T-helper 22 cell (primary cell): Measurements from ENCODE around the gene NLRP4.
"Not testable (repeated sequence)": the region's sequence is repeated elsewhere in the genome, so short reads cannot be mapped to it uniquely, and the experiment has no call there.

Source experiments
- DNase-seq: peaks from one replicate; pipeline ENCODE4 v3.0.0-alpha.2; 2020; ENCODE audit warnings: low read depth

NLRP4 gene

GRCh38 chr19:55877211-55877610, 40.9 kb downstream of the NLRP4 start:
- DNase-seq, result no peak

- DNase-seq, result no peak
These were observed 46.3 kb downstream of the NLRP4 start for GRCh38 chr19:55882626-55883025.

DNA sequence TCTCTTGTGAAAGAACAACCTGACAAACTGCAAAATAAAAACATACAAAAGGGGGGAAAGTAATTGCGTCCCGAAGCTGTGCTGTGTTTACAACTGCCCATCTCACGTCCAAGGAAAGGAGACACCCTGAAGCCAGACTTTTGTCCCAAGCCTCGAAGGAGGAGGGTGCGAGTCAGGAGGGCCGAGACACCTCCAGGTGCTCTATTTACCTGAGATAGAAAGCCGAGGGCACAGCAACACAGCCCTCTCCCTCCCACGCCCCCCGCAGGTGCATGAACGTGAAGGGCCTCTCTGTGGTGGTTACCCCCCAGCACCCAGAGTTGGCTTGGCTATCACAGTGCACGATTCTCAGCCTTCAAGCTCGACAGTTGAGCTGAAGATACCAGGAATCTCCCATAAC, 62.6 kb downstream of the NLRP4 start:
- no peak for DNase-seq

DNA sequence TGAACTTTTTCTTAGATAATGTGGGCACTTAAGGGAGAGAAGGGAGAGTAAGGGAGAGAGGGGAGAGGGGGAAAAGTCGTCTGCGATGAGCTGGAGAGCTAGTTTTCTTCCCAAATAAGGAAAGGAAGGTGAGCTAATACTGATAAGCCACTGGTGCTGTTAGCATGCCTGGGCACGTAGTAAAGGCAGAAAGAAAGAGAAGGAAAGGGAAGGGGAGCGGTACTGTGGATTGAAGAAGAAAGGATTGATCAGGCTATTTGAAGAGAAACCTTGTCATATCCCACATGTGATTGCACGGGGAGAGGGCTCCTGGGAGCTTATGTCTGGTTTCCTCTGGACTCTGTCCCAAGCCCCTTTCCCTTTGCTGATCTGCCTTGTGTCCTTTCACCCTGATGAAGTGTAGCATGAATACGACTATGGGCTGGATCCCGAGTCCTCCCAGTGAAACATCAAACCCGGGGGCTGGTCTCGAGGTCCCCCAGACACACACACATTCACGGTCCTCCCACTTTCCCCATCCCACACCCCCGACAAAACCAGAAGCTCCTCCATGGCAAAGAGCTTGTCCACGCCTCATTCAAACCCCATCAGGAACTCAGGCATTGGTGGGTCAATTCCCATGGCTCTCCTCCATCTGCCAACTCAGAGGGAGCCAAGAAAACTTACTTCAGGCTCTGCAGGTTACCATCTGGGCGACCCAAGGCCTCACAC, 65.2 kb downstream of the NLRP4 start:
- DNase-seq, result no peak

DNA sequence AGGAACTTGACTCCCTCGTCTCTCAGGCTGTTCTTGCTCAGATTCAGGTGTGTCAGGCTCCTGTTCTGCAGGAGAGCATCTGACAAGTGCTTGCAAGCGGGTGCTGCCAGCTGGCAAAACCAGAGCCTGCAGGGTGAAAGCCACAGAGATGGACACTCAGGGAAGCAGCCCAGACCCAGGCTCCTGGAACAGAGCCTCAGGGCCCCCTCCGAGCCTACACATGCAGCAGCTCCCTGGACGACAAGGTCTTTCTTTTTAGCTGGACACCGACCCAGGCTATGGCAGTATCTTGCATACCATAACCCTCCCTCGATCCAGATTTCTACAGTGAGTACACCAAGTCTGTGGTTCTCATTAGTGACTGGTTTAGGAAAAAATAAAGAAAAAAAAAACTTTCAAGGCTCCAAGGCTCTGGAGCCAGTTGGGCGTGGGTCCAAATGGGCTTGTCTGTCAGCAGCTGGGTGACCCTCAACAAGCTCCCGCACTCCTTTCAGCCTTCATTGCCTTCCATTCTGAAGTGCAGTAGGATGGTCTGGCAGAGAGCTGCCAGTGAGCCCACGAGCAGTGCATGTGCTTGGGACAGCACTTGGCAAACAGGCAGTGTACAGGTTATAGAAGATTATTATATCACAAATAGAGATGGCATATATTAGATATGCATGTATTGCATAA, 65.9 kb downstream of the NLRP4 start:
- DNase-seq, result no peak

DNA sequence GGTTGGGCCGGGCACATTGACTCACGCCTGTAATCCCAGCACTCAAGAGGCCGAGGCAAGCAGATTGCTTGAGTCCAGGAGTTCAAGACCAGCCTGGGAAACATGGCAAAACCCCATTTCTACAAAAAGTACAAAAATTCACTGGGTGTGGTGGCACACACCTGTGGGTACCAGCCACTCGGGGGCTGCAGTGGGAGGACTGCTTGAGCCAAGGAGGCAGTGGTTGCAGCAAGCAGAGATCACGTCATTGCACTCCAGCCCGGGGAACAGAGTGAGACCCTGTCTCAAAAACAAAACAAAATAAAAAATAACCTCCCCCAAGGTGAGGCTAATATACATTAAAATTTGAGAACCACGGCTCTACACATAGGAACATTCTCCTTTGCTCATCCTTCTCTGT, 70.9 kb downstream of the NLRP4 start:
- DNase-seq, result no peak

GRCh38 chr19:55907746-55908145, 71.4 kb downstream of the NLRP4 start:
- no peak for DNase-seq

DNA sequence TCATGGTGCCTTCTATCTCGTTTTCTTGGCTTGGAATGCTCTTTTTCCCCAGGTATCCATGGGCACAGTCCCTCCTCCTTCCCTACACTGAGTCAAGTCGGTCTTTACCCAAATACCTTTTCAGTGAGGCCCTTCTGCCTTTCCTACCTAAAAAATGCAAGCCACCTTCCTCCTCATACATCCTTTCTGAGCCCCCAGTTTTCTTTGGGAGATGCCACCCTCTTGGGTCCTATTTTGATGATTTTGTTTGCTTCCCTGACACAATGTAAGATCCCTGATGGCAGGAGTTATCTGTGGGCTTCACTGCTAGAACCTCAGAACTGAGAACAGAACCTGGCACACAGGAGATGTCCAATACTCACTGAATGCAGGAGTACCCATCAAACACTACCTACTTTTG, 73.5 kb downstream of the NLRP4 start:
- DNase-seq, result no peak

DNA sequence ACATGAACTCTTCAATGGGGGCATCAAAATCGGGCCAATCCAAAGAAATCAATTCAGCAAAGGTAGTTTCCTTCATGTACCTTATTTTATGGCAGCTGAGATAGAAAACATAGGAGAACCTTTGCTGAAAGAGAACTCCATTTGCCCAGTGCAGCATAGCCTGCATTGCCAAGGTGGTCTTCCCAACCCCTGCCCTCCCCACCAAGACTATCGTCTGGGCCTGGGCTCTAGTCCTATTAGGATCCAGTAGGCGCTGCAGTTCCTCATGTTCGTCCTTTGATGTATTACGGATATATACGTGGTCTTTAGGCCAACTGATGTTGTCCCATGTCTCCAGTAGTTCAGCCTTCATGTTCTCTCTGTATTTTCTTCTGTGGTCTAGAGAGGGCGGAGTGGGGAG, 76.6 kb downstream of the NLRP4 start:
- DNase-seq, result no peak

DNA sequence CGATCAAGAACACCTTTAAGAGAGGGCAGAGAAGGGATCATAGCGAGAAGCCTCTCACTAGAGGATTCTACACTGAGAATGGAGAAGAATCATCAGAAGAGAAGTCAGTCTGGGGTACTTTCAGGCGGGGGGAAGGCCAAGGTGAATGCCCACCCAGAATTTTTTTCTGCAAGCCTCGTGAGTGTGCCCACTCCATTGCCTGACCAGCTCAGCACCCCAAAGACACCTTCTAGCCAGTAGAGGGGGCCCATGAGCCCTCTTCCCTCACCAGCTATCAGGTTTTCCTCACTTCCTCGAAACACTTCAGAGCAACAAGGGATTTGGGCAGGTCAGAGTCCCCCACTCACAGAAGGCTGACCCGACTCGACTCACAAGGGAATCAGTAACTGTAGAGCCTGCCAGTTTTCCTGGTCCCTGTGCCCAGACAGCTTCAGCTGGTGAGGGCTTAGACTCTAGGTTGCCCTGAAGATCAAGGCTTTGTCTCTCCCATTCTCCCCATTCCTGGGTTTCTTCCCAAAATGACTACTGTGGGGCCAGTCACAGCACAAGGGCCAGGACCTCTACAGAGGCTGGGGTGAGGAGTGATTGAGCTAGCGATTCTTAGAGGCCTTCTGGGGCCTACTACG, 77.4 kb downstream of the NLRP4 start:
- no peak for DNase-seq

- no peak for DNase-seq
These were observed 87.2 kb downstream of the NLRP4 start for GRCh38 chr19:55923556-55923955.

- no peak for DNase-seq
These were observed 91.7 kb downstream of the NLRP4 start for GRCh38 chr19:55927991-55928390.

DNA sequence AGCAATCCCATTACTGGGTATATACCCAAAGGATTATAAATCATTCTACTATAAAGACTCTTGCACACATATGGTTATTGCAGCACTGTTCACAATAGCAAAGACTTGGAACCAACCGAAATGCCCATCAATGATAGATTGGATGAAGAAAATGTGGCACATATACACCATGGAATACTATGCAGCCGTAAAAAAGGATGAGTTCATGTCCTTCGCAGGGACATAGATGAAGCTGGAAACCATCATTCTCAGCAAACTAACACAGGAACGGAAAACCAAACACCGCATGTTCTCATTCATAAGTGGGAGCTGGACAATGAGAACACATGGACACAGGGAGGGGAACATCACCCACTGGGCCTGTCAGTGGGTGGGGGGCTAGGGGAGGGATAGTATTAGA, 92.9 kb downstream of the NLRP4 start:
- not testable (repeated sequence) for DNase-seq

DNA sequence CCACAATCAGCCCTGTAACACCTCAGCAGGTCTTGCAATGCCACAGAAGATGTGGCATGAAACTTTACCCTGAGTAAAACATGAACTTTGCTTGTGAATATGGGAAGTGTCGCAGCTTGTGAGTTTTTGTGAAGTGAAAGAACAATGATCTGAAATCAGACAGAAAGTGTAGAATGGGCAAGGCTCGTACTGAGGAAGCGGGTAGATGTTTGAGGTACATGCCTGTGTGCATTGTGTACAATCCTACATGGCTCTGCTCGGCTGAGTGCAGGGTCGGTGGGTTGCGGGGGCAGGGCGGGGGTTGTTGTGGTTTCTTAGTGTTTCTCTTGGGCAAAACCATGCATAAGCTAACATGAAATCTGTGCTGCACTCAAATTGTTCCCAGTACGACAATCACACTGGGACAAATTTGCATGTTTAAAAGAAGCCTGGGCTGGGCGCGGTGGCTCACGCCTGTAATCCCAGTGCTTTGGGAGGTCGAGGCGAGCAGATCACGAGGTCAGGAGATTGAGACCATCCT, 94.7 kb downstream of the NLRP4 start:
- DNase-seq, result no peak
